Activated T-helper 1 cell treated with Interleukin-2 at 50 U/mL for 16 hours (primary cell): ENCODE results near the gene SLC28A1.
"Not testable (repeated sequence)": the region's sequence is repeated elsewhere in the genome, so short reads cannot be mapped to it uniquely, and the experiment has no call there.

Source experiments
- DNase-seq: peaks from one replicate; pipeline ENCODE4 v3.0.0-alpha.2; 2020; ENCODE audit warnings: low read depth

The SLC28A1 gene

GRCh38 chr15:84862214-84862975 lies 22.1 kb upstream of the SLC28A1 start:
- DNase-seq: no peak

DNA sequence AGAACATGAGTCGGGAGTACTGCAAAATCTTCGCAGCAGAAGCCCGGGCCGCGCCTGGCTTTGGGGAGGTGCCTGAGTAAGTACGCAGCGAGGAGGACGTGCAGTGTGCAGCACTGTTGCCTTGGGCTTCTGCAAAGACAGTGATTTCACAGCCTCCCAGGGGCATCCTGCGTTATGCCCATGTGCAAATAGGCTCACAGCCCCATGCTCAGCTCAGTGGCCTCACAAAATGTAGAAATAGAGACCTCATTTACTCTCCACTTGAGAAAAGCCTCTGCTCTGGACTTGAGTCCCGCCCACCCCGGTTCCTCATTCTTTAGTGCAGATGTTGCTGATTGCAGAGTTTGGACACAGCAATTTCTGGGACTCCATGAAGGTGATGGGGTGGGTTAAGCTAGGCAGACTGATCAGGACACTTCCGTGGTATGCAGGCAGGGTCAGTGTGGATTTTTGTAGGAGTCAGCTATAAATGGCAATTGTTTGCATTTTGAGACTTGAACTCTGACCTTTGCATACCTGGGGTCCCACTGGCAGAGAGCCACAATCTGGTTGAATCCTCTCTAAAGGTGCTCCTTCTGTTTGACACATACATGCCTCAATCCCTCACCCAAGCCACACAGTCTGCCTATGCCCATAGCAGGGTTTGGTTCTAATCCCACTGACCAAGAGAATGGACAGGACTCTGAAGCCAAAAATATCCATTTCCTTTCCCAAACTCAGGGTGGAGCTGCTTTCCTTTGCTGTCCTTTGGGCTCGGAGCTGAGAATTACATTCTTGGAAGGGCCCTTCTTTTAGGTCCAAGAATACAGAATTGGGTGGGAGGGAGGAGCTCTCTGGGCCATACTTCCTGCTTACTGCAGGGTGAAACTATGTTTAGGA lies 20.7 kb upstream of the SLC28A1 start:
- no peak for DNase-seq

GRCh38 chr15:84864444-84864795 lies 20.0 kb upstream of the SLC28A1 start:
- DNase-seq: no peak

DNA sequence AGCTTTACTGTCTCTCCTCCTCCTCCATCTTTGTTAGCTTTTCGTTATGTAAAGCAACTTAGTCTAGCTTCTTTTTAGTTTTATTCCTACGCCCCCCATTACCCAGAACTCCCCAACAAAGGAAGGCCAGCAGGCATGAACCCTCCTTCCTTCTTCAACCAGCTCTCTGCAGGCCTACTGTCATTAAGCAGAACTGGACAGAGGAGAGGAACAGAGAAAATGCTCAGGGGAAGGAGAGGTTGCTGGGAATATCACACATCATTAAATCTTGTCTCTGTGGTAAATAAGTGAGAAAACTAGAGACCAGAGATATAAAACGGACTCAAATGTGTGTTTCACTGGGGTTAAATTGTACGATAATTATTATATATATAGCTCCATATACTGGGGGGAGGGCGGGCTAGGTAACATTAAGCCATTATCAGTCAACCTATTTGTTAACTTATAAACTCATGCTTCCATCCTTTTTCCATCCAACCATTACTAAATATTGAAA lies 19.3 kb upstream of the SLC28A1 start:
- no peak for DNase-seq

GRCh38 chr15:84868037-84868880 lies 16.2 kb upstream of the SLC28A1 start:
- no peak for DNase-seq

GRCh38 chr15:84869510-84869909 lies 15.0 kb upstream of the SLC28A1 start:
- no peak for DNase-seq

DNA sequence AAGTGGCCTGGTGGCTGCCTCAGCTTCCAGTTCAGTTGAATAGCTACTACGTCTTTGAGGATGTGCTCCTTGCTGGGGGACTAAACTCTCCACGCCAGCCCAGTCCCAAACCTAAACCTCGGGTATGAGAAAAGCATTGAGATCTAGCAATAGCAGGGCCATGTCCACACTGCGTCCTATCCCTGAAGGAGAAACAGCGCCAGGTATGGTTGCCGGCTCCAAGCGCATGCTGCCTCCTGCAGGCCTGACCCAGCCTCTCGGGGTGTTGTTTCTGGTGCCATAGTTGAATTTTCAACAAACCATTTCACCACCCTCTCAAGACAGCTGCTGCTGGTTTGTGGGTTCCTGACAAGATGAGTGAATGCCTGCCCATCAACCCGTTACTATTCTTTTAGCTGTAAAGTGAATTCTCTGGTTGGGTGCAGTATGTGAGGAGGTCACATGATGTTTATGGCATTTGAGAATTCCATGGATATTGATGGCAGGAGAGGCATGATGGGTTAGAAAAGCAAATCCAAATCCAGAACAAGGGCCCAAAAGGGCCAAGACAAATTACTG lies 13.0 kb upstream of the SLC28A1 start:
- DNase-seq: no peak

- no peak for DNase-seq
These were observed 12.2 kb upstream of the SLC28A1 start for GRCh38 chr15:84872009-84872910.

DNA sequence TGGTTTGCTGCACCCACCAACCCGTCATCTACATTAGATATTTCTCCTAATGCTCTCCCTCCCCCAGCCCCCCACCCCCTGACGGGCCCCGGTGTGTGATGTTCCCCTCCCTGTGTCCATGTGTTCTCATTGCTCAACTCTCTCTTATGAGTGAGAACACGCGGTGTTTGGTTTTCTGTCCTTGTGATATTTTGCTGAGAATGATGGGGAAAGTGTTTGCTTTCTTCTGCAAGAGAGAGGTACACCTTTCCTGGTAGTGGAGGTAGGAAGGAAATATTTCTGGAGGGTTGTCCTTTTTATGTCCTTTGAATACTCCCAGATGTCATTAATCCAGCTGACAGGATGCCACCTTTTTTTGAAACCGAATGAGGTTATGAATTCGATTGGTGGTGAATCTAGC lies 10.5 kb upstream of the SLC28A1 start:
- DNase-seq: no peak

DNA sequence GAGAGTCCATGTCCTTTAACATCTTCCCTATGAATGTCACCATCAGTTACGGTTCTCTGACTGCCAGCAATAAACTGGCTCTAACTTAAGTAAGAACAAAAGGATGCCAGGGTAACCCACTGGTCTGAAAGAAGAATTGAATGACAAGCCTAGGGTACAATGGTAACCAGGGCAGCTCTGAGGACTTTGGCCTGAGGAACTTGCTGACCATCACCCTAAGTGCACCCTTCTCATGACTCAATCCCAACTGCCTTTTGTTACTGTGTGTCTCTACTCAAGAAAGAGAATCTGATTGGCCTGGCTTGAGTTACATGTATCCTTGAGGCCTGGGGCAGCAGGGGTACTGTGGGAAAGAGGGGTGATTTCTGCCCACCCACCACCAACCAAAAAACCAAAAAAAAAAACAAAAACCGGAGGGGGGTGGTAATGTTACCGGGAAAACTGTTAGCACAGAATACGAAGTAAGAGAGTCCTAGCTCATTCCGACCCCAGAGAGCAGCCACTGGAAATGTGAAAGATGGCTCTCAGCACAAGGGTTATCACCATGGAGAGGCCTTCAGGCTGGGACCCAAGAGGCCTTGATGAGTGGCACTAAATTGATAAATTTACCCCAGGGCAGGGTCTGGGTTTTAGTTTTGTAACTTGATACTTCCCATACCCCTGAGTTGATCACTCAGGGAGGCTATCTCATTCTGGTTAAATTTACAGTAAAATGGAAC lies 9.3 kb upstream of the SLC28A1 start:
- DNase-seq: no peak

DNA sequence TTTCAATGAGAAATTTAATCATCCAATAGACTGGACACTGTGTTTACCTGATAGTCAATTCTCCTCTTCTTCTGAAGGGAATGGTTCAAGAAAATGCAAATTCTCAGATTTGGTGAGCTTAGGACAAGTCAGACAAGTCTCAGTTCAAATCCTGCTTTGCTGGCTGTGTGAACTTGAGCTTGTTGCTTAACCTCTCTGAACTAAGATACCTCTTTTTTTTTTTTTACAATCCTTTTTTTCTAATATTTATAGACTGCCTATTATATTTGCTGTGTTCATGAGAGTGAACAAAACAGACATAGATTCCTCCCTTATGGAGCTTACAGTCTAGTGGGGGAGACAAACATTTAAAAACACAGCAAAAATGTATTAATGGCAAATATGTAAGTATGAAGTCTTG lies 8.2 kb upstream of the SLC28A1 start:
- DNase-seq: no peak

DNA sequence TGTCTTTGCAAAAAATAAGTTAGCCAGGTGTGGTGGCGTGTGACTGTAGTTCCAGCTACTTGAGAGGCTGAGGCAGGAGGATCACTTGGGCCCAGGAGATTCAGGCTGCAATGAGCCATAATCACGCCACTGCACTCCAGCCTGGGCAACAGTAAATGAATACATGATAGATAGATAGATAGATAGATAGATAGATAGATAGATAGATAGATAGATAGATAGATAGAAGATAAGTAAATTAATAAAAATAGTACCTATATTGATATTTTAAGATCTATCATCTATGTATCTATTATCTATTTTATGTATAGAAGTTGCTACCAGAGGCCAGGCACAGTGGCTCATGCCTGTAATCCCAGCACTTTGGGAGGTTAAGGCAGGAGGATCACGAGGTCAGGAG lies 6.8 kb upstream of the SLC28A1 start:
- DNase-seq: not testable (repeated sequence)

- DNase-seq: peak; percentile 29
These were observed 6.0 kb upstream of the SLC28A1 start for GRCh38 chr15:84878504-84878903.

DNA sequence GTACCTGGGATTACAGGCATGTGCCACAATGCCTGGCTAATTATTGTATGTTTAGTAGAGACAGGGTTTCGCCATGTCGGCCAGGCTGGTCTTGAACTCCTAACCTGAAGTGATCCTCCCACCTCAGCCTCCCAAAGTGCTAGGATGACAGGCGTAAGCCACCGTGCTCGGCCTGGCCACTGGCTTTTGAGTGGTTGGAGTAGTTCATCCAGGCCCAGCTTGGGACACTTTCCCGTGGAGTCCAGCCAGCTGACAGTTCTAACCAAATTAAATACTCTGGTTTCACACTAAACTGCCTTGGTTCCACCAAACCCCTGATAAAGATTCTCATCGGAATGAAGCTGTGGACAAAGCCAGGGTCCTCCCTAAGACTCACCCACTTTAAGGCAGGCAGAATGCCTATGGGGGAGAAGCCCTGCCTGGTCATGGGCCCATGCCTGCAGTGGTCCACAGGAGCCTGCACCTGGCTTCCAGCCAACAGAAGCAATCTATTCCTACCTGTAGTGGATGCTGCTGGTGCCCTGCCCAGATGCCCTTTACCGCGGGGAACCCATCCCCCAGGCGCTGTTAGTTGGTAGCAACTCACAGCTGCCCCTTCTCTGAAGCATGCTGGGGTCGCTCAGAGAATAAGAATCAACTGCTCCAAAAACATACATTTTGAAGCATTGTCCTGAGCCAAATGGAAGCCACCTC lies 5.2 kb upstream of the SLC28A1 start:
- no peak for DNase-seq

GRCh38 chr15:84880007-84880406 lies 4.5 kb upstream of the SLC28A1 start:
- no peak for DNase-seq

DNA sequence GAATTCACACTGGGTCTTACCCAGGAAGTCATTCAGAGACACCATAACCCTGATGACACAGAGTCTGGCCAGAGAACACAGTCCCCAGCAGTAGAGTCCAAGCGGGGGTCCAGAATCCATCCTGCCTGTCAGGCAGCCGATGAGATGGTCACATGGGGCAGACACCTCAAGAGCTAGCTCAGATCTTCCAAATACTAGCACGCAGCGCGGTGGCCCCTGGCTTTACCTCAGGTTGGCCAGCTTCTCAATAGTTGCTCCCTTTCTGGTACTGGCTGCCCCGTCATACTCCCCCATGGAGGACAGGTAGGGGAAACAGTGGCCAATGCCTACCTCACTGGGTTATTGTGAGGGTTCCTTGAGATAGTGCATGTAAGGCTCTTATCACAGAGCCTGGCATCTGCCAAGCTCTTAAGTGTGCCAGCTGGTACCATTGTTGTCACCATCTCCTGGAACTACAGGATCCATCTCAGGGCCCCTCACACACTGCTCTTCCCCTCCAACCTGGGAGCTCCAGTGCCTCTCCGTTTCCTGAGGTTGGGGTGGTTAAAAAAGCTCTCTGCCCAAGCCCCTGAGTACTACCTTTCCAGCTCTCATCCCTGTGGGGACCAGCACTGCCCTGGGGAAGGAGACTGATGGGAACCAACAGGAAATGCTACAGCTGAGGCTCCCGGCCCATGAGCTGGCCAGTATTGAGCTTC lies 3.5 kb upstream of the SLC28A1 start:
- DNase-seq: no peak

- no peak for DNase-seq
These were observed 3.0 kb upstream of the SLC28A1 start for GRCh38 chr15:84881520-84881830.

DNA sequence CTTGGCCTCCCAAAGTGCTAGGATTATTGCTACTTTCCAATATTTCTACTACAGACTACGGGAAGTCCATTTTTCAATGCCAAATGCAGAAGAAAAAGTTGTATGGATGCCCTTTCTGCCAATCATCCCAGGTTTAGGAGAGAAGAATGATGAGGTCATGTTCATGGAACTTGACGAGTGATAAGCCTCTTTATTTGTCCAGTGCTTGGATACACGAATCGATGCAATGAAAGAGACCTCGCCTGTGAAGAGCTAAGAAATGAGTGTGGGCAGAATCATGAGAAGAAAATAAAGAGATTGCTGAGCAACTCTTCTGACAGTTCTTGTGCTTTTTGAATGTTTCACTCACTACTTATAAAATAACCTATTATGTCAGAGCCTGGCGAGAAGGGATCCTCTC lies 996 bp upstream of the SLC28A1 start:
- no peak for DNase-seq

DNA sequence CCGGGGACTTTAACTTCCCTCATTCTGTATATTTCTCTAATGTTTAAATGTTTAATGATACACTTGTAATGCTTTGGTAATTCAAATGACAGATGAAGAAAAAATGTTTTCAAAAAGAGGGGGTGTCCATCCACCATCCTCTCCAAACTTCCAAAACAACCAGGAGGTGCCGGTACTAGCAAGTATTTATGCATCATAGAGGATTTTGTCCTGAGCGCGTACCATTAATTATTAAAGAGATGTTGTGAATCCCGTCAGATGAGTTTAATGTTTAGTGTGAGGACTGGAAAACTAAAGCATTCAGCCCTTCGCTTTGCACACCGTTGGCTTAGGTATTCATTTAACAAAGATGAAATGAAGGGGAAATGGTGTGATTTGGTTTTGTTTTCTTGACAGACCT lies 1.3 kb downstream of the SLC28A1 start:
- no peak for DNase-seq
